Measurements from ENCODE around the gene NID2.

GRCh38 chr14:52080808-52081755 is 12.2 kb upstream of the NID2 start:
- no peak for TF ChIP-seq CTCF (IDR thresholded peaks at IDR 0.05)
- no peak for TF ChIP-seq POLR2A (IDR thresholded peaks at IDR 0.05)

Data from lower leg skin (tissue), 3 donors.